ENCODE data around the gene CTIF.

- TF ChIP-seq POLR2AphosphoS5 (IDR thresholded peaks at IDR 0.05; ENCODE audit: borderline replicate concordance, low read depth, low read length) = no peak
- no peak for TF ChIP-seq EZH2 (IDR thresholded peaks at IDR 0.05)
Observed at GRCh38 chr18:48727681-48728080, 188.8 kb downstream of the CTIF start.
